SK-N-MC (cell line): Measurements from ENCODE around the gene DHCR7.

Source experiments
- EZH2 ChIP-seq: fragments of 200-600 bp; sonication (generic); IDR thresholded peaks from one replicate; pipeline ENCODE4 v1.6.1; 2017; ENCODE audit warnings: antibody characterized with exemption
- FOXP2 ChIP-seq: optimal IDR thresholded peaks from 2 replicates; pipeline ENCODE3; 2011; ENCODE audit warnings: mild to moderate bottlenecking, moderate library complexity; ENCODE audit not compliant: insufficient read depth; ENCODE audit errors: extremely low read length, control extremely low read depth
- POLR2AphosphoS5 ChIP-seq: IDR thresholded peaks from 2 replicates; pipeline ENCODE4 v1.6.1; 2012; ENCODE audit warnings: mild to moderate bottlenecking, low read depth, low read length, borderline replicate concordance

DNA sequence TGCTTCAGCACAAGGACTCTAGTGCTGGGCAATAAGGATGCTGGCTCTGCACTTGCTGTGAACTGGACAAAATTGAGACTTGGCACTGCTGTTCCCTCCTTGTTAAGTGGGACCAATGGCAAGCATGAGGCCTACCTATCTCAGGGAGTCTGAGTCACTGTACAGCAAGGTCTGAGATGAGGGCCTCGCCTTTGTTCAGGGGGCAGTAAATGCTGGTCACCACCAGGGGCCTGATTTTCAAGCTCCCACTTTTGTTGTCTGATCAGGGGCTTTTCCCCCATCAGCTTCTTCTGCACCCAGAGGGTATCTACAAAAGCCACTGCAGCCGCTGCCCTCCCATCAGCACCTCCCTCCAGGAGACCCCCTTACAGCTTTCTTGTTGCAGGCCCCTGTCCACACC lies 22.8 kb downstream of the DHCR7 start:
- no peak for TF ChIP-seq POLR2AphosphoS5
- no peak for TF ChIP-seq EZH2
- TF ChIP-seq FOXP2, result no peak
